Measurements from ENCODE around the gene VWA5B1.

DNA sequence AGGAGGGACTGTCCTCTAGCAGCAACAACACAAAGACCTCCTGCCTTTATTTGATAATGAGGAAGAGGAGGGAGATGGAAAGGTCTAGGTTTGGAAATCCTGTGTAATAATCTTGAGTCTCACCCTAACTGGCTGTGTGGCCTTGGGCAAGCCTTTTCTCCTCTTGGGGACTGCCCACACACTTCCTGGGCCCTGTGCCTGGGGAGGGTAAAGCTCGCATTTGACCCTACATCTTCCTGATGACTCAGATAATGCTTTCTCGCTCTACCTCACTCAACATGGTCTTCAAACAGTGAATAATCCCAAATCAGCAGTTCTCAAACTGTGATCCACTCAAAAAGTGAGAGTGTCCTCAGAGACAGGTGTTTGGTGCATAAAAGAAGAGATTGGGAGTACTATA lies 81.2 kb downstream of the VWA5B1 start:
- TF ChIP-seq, protein P1, sequence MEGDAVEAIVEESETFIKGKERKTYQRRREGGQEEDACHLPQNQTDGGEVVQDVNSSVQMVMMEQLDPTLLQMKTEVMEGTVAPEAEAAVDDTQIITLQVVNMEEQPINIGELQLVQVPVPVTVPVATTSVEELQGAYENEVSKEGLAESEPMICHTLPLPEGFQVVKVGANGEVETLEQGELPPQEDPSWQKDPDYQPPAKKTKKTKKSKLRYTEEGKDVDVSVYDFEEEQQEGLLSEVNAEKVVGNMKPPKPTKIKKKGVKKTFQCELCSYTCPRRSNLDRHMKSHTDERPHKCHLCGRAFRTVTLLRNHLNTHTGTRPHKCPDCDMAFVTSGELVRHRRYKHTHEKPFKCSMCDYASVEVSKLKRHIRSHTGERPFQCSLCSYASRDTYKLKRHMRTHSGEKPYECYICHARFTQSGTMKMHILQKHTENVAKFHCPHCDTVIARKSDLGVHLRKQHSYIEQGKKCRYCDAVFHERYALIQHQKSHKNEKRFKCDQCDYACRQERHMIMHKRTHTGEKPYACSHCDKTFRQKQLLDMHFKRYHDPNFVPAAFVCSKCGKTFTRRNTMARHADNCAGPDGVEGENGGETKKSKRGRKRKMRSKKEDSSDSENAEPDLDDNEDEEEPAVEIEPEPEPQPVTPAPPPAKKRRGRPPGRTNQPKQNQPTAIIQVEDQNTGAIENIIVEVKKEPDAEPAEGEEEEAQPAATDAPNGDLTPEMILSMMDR (conservative IDR thresholded peaks at IDR 0.05; ENCODE audit: low read depth, low read length) = no peak
- TF ChIP-seq EZH2phosphoT487 (IDR thresholded peaks at IDR 0.05; ENCODE audit: borderline replicate concordance, low read length) = no peak

Measured in PC-3 (cell line).